Parathyroid adenoma (tissue), 2 donors: Measurements from ENCODE around the gene GRIK4.

Experiments used
- H2AFZ ChIP-seq: fragments of 300-600 bp; sonication (generic); one replicate; pipeline ENCODE4 v1.7.0; 2017; ENCODE audit warnings: antibody characterized with exemption, mild to moderate bottlenecking
- H3K27ac ChIP-seq: fragments of 300-600 bp; sonication (generic); one replicate; pipeline ENCODE4 v1.7.0; 2017
- H3K27me3 ChIP-seq: fragments of 300-600 bp; sonication (generic); one replicate; pipeline ENCODE4 v1.7.0; 2017; ENCODE audit warnings: low read length; ENCODE audit not compliant: control insufficient read depth, insufficient read depth
- H3K36me3 ChIP-seq: fragments of 300-600 bp; sonication (generic); one replicate; pipeline ENCODE4 v1.7.0; 2017; ENCODE audit warnings: low read length; ENCODE audit not compliant: control insufficient read depth, insufficient read depth
- H3K4me1 ChIP-seq: fragments of 300-600 bp; sonication (generic); one replicate; pipeline ENCODE4 v1.7.0; 2017; ENCODE audit warnings: control low read depth
- H3K4me2 ChIP-seq: fragments of 300-600 bp; sonication (generic); one replicate; pipeline ENCODE4 v1.7.0; 2017; ENCODE audit warnings: low read length
- H3K4me3 ChIP-seq: fragments of 300-600 bp; sonication (generic); one replicate; pipeline ENCODE4 v1.7.0; 2017; ENCODE audit warnings: low read depth, low read length
- H3K79me2 ChIP-seq: fragments of 300-600 bp; sonication (generic); one replicate; pipeline ENCODE4 v1.7.0; 2017; ENCODE audit warnings: control low read depth
- H3K9ac ChIP-seq: fragments of 300-600 bp; sonication (generic); one replicate; pipeline ENCODE4 v1.7.0; 2017; ENCODE audit warnings: mild to moderate bottlenecking
- H3K9me3 ChIP-seq: fragments of 300-600 bp; sonication (generic); one replicate; pipeline ENCODE4 v1.7.0; 2017; ENCODE audit warnings: low read length; ENCODE audit not compliant: control insufficient read depth
- TF ChIP-seq, protein P1 (sequence below): fragments of 300-600 bp; sonication (generic); IDR thresholded peaks from one replicate; pipeline ENCODE4 v1.7.0; 2017; ENCODE audit warnings: antibody characterized with exemption, mild to moderate bottlenecking
- donor health status: primary hyperparathyroidism.

Gene GRIK4

DNA sequence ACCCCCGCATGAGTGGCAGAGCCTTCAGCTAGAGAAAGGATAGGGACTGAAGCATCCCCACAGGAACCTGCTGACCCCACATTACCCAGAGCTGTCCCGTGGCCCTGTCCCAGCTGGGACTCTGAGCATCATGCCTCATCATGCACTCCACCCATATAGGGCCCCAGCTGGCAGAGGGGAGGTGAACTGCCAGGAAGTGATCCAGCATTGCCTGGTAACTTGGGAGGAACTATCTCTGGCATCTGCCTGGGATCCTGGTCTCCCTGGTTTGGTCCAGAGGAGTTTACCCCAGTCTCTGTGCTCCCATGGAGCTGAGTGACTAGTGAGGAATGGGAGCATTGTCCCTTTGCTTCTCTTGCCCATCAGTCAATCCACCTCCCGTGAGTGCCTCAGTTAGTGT lies 228.8 kb downstream of the GRIK4 start:
- H3K4me2 ChIP-seq: no peak overlapping the region
- no peak overlapping the region for H3K27ac ChIP-seq
- H3K27me3 ChIP-seq: no peaks in the 10 kb centered on the region
- H3K36me3 ChIP-seq: no peaks in the 10 kb centered on the region
- H2AFZ ChIP-seq: no peak overlapping the region
- no peaks in the 10 kb centered on the region for H3K79me2 ChIP-seq
- H3K9ac ChIP-seq: no peak overlapping the region
- TF ChIP-seq, protein P1, sequence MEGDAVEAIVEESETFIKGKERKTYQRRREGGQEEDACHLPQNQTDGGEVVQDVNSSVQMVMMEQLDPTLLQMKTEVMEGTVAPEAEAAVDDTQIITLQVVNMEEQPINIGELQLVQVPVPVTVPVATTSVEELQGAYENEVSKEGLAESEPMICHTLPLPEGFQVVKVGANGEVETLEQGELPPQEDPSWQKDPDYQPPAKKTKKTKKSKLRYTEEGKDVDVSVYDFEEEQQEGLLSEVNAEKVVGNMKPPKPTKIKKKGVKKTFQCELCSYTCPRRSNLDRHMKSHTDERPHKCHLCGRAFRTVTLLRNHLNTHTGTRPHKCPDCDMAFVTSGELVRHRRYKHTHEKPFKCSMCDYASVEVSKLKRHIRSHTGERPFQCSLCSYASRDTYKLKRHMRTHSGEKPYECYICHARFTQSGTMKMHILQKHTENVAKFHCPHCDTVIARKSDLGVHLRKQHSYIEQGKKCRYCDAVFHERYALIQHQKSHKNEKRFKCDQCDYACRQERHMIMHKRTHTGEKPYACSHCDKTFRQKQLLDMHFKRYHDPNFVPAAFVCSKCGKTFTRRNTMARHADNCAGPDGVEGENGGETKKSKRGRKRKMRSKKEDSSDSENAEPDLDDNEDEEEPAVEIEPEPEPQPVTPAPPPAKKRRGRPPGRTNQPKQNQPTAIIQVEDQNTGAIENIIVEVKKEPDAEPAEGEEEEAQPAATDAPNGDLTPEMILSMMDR: no peak
- no peak overlapping the region for H3K4me3 ChIP-seq
- H3K4me1 ChIP-seq: no peaks in the 10 kb centered on the region
- H3K9me3 ChIP-seq: no peaks in the 10 kb centered on the region

DNA sequence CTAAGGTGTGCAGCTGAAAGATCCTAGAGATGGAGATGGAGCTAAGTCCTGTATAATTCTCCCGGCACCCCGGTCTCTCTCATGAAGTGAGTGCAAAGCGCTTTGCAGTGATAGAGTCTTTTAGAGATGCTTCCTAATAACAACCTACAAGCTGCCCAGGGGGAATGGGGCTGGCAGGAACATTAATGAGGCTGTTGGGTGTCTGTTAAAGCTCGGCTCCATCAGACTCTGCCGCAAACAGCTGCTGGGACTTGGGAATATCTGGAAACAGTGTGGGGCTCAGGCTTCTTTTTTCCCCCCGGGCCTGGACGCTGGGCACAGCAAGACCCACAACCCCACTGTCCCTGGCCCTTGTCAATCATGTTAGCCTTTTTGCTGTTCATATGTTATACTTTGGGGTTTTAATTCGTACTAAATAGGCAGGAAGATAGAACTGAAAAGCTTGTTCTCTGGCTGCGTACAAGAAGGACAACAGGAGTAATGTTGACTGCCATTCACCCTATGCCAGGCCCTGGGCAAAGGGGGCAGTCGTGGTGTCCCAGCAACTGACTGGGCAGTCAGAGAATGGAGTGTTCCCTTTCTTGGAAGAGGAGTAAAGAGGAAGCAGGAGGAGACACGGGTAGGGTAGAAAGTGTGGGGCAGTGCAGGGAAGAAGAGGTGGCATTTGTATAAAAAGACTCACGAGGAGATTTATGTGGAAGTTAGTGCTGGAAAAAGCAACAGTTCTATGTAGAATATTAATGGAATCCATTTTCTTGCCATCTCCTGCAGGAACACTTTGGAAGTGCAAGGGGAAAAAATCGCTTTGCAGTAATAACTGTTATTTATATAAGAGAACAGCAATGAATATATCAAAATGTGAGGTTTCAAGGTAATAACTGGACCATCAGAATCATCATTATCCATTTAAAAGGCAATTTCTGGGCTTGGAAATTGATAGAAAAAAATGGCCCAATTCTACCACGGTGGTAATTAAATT lies 232.8 kb downstream of the GRIK4 start:
- no peak overlapping the region for H3K9ac ChIP-seq
- no peak overlapping the region for H3K4me3 ChIP-seq
- H3K79me2 ChIP-seq: no peaks in the 10 kb centered on the region
- H3K4me2 ChIP-seq: no peak overlapping the region
- H3K36me3 ChIP-seq: no peaks in the 10 kb centered on the region
- no peak overlapping the region for H2AFZ ChIP-seq
- no peaks in the 10 kb centered on the region for H3K9me3 ChIP-seq
- no peak overlapping the region for H3K27ac ChIP-seq
- no peaks in the 10 kb centered on the region for H3K4me1 ChIP-seq
- H3K27me3 ChIP-seq: no peaks in the 10 kb centered on the region
- TF ChIP-seq, protein P1: no peak

DNA sequence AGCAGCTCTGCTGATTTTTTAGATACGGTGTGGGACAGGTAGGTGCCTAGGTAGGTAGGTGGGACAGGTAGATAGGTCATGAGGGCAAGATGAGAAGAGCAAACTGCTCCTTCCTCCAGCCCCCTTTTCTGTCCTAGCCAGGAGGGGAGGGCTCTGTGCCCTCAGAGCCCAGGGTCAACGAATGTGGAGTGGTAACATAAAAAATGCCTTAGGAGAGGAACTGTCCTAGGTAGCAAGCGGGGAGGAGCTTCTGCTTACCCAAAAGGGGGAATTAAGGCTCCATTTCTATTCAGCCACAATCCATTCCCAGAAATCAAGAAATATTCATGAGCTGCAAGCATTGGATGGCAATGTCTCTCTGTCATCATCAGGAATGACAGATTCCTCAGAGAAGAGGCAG lies 234.8 kb downstream of the GRIK4 start:
- no peak overlapping the region for H3K4me3 ChIP-seq
- H3K27me3 ChIP-seq: no peaks in the 10 kb centered on the region
- no peaks in the 10 kb centered on the region for H3K9me3 ChIP-seq
- no peak overlapping the region for H2AFZ ChIP-seq
- H3K9ac ChIP-seq: no peak overlapping the region
- H3K27ac ChIP-seq: no peak overlapping the region
- H3K79me2 ChIP-seq: no peaks in the 10 kb centered on the region
- H3K4me1 ChIP-seq: no peaks in the 10 kb centered on the region
- no peak overlapping the region for H3K4me2 ChIP-seq
- TF ChIP-seq, protein P1: no peak
- H3K36me3 ChIP-seq: no peaks in the 10 kb centered on the region

DNA sequence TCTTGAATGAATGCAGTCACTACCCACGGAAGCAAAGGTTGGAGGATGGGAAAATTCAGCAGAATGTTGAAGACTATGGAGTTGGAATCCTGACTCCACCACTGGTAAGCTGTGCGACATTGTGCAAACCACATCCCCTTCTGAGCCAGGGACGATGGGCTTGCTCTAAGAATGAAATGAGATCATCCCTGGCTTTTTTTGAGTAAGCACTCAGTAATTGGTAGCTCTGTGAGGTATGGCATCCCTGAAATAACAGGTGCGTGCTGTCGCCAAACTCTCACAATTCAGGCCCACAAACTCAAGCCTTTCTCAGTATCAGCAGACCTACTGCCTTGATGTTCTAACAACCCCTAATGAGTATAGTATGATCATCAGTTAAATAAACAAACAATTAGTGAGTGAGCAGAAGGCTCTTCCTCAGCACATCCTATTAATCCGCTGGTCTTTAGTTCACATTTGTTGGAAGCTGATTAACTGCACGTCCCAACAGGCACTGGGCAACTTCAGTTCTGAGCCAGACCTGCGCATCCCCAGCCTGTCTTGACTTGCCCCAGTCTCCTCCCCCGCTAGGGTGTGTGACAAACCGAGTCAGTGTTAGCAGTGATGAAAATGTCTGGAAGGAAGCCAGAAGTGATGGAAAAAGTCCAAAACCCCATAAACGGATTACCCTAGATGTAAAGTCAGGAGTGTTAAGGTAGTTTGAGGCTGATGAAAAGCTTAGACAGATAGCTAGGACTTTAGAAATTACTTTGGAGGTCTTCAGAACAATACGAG lies 235.5 kb downstream of the GRIK4 start:
- Histone ChIP-seq H3K27me3 (no peaks in the 10 kb centered on the region), H3K27ac (no peak overlapping the region), H3K9me3 (no peaks in the 10 kb centered on the region), H2AFZ (no peak overlapping the region), H3K4me3 (no peak overlapping the region), H3K4me1 (no peaks in the 10 kb centered on the region), H3K79me2 (no peaks in the 10 kb centered on the region), H3K36me3 (no peaks in the 10 kb centered on the region), H3K9ac (no peak overlapping the region), H3K4me2 (no peak overlapping the region)
- TF ChIP-seq, protein P1: no peak
